SU-DHL-6 (cell line): ENCODE results near the gene ODF2L.

Experiments
- H2AFZ ChIP-seq: fragments of 200-600 bp; sonication (generic); 2 replicates; pipeline ENCODE4 v1.6.1; 2014; ENCODE audit warnings: low read depth, mild to moderate bottlenecking, moderate library complexity, mixed read lengths, antibody characterized with exemption, low read length; ENCODE audit not compliant: severe bottlenecking
- H3F3A ChIP-seq: fragments of 200-600 bp; shearing (Covaris generic); 2 replicates; pipeline ENCODE4 v1.6.0; 2016; ENCODE audit warnings: antibody characterized with exemption, mild to moderate bottlenecking; ENCODE audit not compliant: insufficient read depth
- H3K27ac ChIP-seq: fragments of 200-600 bp; sonication (generic); 2 replicates; pipeline ENCODE4 v1.5.1; 2016; ENCODE audit warnings: low read depth, mild to moderate bottlenecking, low read length, moderate library complexity, mixed read lengths
- H3K27me3 ChIP-seq: fragments of 200-600 bp; sonication (generic), shearing (Covaris generic); 2 replicates; pipeline ENCODE4 v1.6.0; 2014; ENCODE audit warnings: mild to moderate bottlenecking, low read length
- H3K36me3 ChIP-seq: fragments of 200-600 bp; sonication (generic); 2 replicates; pipeline ENCODE4 v1.6.1; 2014; ENCODE audit warnings: mild to moderate bottlenecking, low read length, mixed read lengths
- H3K4me2 ChIP-seq: fragments of 300-600, 200-600 bp; shearing (Covaris generic), sonication (generic); 2 replicates; pipeline ENCODE4 v1.6.0; 2014; ENCODE audit warnings: low read length, low read depth, mild to moderate bottlenecking; ENCODE audit not compliant: poor library complexity, severe bottlenecking
- H3K4me3 ChIP-seq: fragments of 200-600 bp; sonication (generic); 2 replicates; pipeline ENCODE4 v1.5.1; 2014; ENCODE audit warnings: antibody characterized with exemption, low read length, mild to moderate bottlenecking, mixed read lengths; ENCODE audit not compliant: insufficient read depth, poor library complexity, severe bottlenecking
- H3K79me2 ChIP-seq: fragments of 200-600 bp; sonication (generic); 2 replicates; pipeline ENCODE4 v1.6.1; 2014; ENCODE audit warnings: mild to moderate bottlenecking, low read length, moderate library complexity; ENCODE audit not compliant: insufficient read depth
- H3K9ac ChIP-seq: fragments of 200-600 bp; sonication (generic); 2 replicates; pipeline ENCODE4 v1.7.0; 2014; ENCODE audit warnings: mild to moderate bottlenecking, low read length
- H3K9me2 ChIP-seq: fragments of 200-600 bp; sonication (generic); replicated peaks from 2 replicates; pipeline ENCODE4 v1.6.1; 2014; ENCODE audit warnings: low read length; ENCODE audit not compliant: insufficient read depth
- H3K9me3 ChIP-seq: fragments of 200-600 bp; sonication (generic); 2 replicates; pipeline ENCODE4 v1.6.1; 2014; ENCODE audit warnings: low read length, mixed read lengths; ENCODE audit not compliant: insufficient read depth
- H4K20me1 ChIP-seq: fragments of 200-600 bp; sonication (generic); 2 replicates; pipeline ENCODE4 v1.6.1; 2014; ENCODE audit warnings: low read depth, mild to moderate bottlenecking, antibody characterized with exemption, low read length, moderate library complexity, mixed read lengths
- CTCF ChIP-seq: fragments of 200-600 bp; sonication (generic); IDR thresholded peaks from one replicate; pipeline ENCODE4 v1.5.1; 2017; ENCODE audit warnings: antibody characterized with exemption, mild to moderate bottlenecking, low read length, moderate library complexity; ENCODE audit not compliant: insufficient read depth, poor library complexity, severe bottlenecking
- EZH2phosphoT487 ChIP-seq: fragments of 200-600 bp; sonication (generic), shearing (Covaris generic); conservative IDR thresholded peaks from 2 replicates; pipeline ENCODE4 v1.6.1; 2018; ENCODE audit warnings: mild to moderate bottlenecking, antibody characterized with exemption, low read length, moderate library complexity, mixed read lengths

The ODF2L gene

GRCh38 chr1:86389307-86389706 is 6.8 kb downstream of the ODF2L start:
- no peaks in the 10 kb centered on the region for H3K79me2 ChIP-seq
- no peak overlapping the region for H3K4me2 ChIP-seq
- no peak overlapping the region for H3K4me3 ChIP-seq
- no peak overlapping the region for H3K9ac ChIP-seq
- no peak for TF ChIP-seq CTCF
- no peak for TF ChIP-seq EZH2phosphoT487
- H3K9me2 ChIP-seq: no peaks in the 10 kb centered on the region
- H3K27me3 ChIP-seq: no peaks in the 10 kb centered on the region
- no peaks in the 10 kb centered on the region for H3K9me3 ChIP-seq
- H3F3A ChIP-seq: no peaks in the 10 kb centered on the region; the same call in 1 of the 2 replicates
- no peak overlapping the region for H3K27ac ChIP-seq
- no peaks in the 10 kb centered on the region; the same call in 1 of the 2 replicates for H3K36me3 ChIP-seq
- H4K20me1 ChIP-seq: 0 out of 2 replicates have a peak, but pooled peaks cover 4% of the 10 kb centered on the region
- H2AFZ ChIP-seq: no peak overlapping the region

GRCh38 chr1:86388777-86389176 is 7.3 kb downstream of the ODF2L start:
- Histone ChIP-seq H3K9ac (no peak overlapping the region), H3K9me3 (no peaks in the 10 kb centered on the region), H4K20me1 (0 out of 2 replicates have a peak, but pooled peaks cover 4% of the 10 kb centered on the region), H2AFZ (no peak overlapping the region), H3K27ac (no peak overlapping the region), H3K36me3 (no peaks in the 10 kb centered on the region; the same call in 1 of the 2 replicates), H3F3A (no peaks in the 10 kb centered on the region; the same call in 1 of the 2 replicates), H3K4me2 (no peak overlapping the region), H3K4me3 (no peak overlapping the region), H3K9me2 (no peaks in the 10 kb centered on the region), H3K79me2 (no peaks in the 10 kb centered on the region), H3K27me3 (no peaks in the 10 kb centered on the region)
- TF ChIP-seq EZH2phosphoT487 (no peak), CTCF (no peak)

GRCh38 chr1:86387916-86388627 is 8.1 kb downstream of the ODF2L start:
- H3K36me3 ChIP-seq: no peaks in the 10 kb centered on the region; the same call in 1 of the 2 replicates
- no peaks in the 10 kb centered on the region for H3K9me3 ChIP-seq
- H2AFZ ChIP-seq: no peak overlapping the region
- H3K4me3 ChIP-seq: no peak overlapping the region
- H3K27me3 ChIP-seq: no peaks in the 10 kb centered on the region
- no peaks in the 10 kb centered on the region; the same call in 1 of the 2 replicates for H3F3A ChIP-seq
- TF ChIP-seq EZH2phosphoT487: no peak
- no peak for TF ChIP-seq CTCF
- H3K9me2 ChIP-seq: no peaks in the 10 kb centered on the region
- H3K27ac ChIP-seq: no peak overlapping the region
- H3K9ac ChIP-seq: no peak overlapping the region
- 0 out of 2 replicates have a peak, but pooled peaks cover 4% of the 10 kb centered on the region for H4K20me1 ChIP-seq
- no peaks in the 10 kb centered on the region for H3K79me2 ChIP-seq
- H3K4me2 ChIP-seq: no peak overlapping the region
